PC-9 (cell line): ENCODE data around the gene ICE2. TPM values are rescaled to one million over a fixed set of nuclear protein-coding genes. Genes with fewer than 3 reads are reported as not detected.
A peak's percentile ranks its signal among the peaks of the same experiment; 100 is the strongest.

Experiments used
- BruUV-seq: library from RNA; stranded (reverse); fragments of 400-500 nt; replicated peaks from 2 replicates; lab custom pipeline; 2021; lab: Mats Ljungman, UMichigan
- CTCF ChIA-PET: fragments of 300-600 bp; sonication (Branson Sonifier 250); formaldehyde crosslinking; loops from one replicate; lab custom pipeline; 2022; ENCODE audit warnings: antibody characterized with exemption; lab: Charles Lee
- POLR2A ChIA-PET: fragments of 300-600 bp; sonication (Branson Sonifier 250); formaldehyde crosslinking; loops from one replicate; lab custom pipeline; 2022; ENCODE audit warnings: antibody characterized with exemption; ENCODE audit not compliant: unreplicated experiment; lab: Charles Lee
- DNase-seq, 2 experiments: peaks; one replicate each; pipeline versions ENCODE4 v3.0.0 to v3.0.0-alpha.2; 2015 to 2022; ENCODE audit warnings: mixed read lengths in 1 of 2
- H2AFZ ChIP-seq: fragments of 200-600 bp; sonication (generic); 2 replicates; pipeline ENCODE4 v1.8.1; 2017; ENCODE audit warnings: antibody characterized with exemption
- H3F3A ChIP-seq: fragments of 200-600 bp; sonication (generic); 2 replicates; pipeline ENCODE4 v1.8.1; 2017; ENCODE audit warnings: antibody characterized with exemption, mild to moderate bottlenecking, low read depth; ENCODE audit not compliant: insufficient read depth
- H3K27ac ChIP-seq: fragments of 200-600 bp; sonication (generic); 2 replicates; pipeline ENCODE4 v1.6.1; 2016; ENCODE audit warnings: mixed run types
- H3K27me3 ChIP-seq: fragments of 200-600 bp; sonication (generic); 2 replicates; pipeline ENCODE4 v1.6.1; 2016; ENCODE audit warnings: low read depth, mixed run types; ENCODE audit not compliant: insufficient read depth
- H3K36me3 ChIP-seq: fragments of 200-600 bp; sonication (generic); 2 replicates; pipeline ENCODE4 v1.6.1; 2016; ENCODE audit warnings: low read depth, mixed run types
- H3K4me1 ChIP-seq: fragments of 200-600 bp; sonication (generic); replicated peaks from 2 replicates; pipeline ENCODE4 v1.6.1; 2016; ENCODE audit warnings: mixed run types; ENCODE audit not compliant: insufficient read depth
- H3K4me2 ChIP-seq: fragments of 200-600 bp; sonication (generic); 2 replicates; pipeline ENCODE4 v1.6.1; 2017; ENCODE audit warnings: mixed run types
- H3K4me3 ChIP-seq: fragments of 200-600 bp; sonication (generic); 2 replicates; pipeline ENCODE4 v1.6.1; 2016; ENCODE audit warnings: mixed run types
- H3K79me2 ChIP-seq: fragments of 200-600 bp; sonication (generic); 2 replicates; pipeline ENCODE4 v1.6.1; 2017; ENCODE audit warnings: low read depth, mixed run types
- H3K9me2 ChIP-seq: fragments of 200-600 bp; sonication (generic); 2 replicates; pipeline ENCODE4 v1.8.1; 2017; ENCODE audit warnings: mild to moderate bottlenecking; ENCODE audit not compliant: insufficient read depth
- H3K9me3 ChIP-seq: fragments of 200-600 bp; sonication (generic); 2 replicates; pipeline ENCODE4 v1.8.1; 2016; ENCODE audit warnings: low read depth; ENCODE audit not compliant: insufficient read depth
- H4K20me1 ChIP-seq: fragments of 200-600 bp; sonication (generic); 2 replicates; pipeline ENCODE4 v1.8.1; 2017; ENCODE audit not compliant: insufficient read depth
- EZH2 ChIP-seq: fragments of 200-600 bp; sonication (generic); IDR thresholded peaks from 2 replicates; pipeline ENCODE4 v1.8.0; 2017; ENCODE audit warnings: antibody characterized with exemption, low read depth
- intact Hi-C: fragments of 100-400 bp; cut with micrococcal nuclease; formaldehyde crosslinking; loops from one replicate; pipeline ENCODE4 v1.10.0; 2022; ENCODE audit not compliant: unreplicated experiment
- total RNA-seq: library from RNA; stranded (reverse); gene quantifications from 2 replicates; pipeline ENCODE4 v1.2.3, GENCODE V29; 2021
- TF ChIP-seq, protein P1 (sequence below): fragments of 200-600 bp; sonication (generic); conservative IDR thresholded peaks from 2 replicates; pipeline ENCODE4 v1.6.1; 2017; ENCODE audit warnings: mixed run types, antibody characterized with exemption, mild to moderate bottlenecking, moderate library complexity

ICE2 gene
- total RNA-seq, 1 experiment from 2014 or later, result 67.5 TPM

DNA sequence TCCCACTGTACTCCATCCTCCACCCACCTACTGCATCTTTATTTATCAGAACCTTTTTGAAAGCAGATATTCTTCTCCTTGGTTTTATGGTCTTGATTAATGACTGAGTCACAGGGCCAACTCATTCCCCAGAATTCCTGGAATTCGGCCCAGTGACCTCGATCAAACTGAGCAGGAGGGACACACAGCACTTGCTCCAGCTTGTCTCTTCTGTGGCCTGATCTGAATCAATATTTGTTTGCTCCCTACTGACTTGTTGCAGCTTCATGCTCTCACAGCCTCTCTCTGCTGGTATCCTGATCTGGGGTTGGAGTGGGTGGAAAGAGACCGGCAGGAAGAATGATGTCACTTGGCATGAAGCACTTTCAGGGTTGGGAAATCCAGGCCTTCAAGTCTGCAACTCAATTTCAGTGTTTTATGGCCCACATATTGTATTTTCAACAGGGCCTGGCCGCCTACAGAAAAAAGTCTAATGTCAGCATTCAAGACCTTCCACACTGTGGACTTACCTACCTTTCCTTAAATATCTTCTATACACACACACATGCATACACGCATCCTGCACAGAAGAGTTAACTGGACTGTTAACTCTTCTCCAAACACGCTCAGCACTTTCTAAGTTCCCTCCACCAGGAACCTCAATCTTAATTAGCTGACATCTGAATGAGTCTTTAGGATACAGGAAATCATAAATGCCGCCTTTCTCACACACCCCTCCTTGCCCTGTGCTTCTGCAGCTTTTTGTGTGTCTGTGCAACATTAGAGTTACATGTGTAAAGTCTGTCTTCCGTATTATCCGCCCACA, 85.8 kb downstream of the ICE2 start:
- intact Hi-C loops, result loop anchor here (1.0 to 2.0 kb wide), 4 partner anchors 19 to 127 kb away; partner anchors contain the start of gene ICE2
- no peak overlapping the region for H2AFZ ChIP-seq

DNA sequence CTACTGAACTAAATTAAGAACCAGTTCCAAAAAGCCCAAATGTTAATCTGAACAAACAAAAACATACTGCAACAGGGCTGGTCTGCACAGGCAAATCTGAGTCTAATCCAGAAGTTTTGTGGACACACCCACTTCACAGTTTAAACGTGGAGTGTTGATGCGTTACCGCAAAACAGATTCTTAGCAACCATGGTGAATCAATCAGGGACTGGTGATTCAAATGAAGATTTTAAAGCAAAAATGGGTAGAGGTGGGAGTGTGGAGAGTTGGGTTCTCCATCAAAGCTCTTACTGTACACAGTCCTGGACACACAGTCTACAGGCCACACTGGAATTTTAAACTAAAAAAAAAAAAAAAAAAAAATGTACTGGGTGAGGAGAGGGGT, 86.3 kb downstream of the ICE2 start:
- peak; percentile 48 to 68 for DNase-seq
- Histone ChIP-seq H3K36me3 (0 out of 2 replicates have a peak, but pooled peaks cover 9% of the 10 kb centered on the region), H4K20me1 (peaks cover 3% of the 10 kb centered on the region)

More for the DNA sequence above, 85.8 kb downstream of the ICE2 start:
- TF ChIP-seq, protein P1, sequence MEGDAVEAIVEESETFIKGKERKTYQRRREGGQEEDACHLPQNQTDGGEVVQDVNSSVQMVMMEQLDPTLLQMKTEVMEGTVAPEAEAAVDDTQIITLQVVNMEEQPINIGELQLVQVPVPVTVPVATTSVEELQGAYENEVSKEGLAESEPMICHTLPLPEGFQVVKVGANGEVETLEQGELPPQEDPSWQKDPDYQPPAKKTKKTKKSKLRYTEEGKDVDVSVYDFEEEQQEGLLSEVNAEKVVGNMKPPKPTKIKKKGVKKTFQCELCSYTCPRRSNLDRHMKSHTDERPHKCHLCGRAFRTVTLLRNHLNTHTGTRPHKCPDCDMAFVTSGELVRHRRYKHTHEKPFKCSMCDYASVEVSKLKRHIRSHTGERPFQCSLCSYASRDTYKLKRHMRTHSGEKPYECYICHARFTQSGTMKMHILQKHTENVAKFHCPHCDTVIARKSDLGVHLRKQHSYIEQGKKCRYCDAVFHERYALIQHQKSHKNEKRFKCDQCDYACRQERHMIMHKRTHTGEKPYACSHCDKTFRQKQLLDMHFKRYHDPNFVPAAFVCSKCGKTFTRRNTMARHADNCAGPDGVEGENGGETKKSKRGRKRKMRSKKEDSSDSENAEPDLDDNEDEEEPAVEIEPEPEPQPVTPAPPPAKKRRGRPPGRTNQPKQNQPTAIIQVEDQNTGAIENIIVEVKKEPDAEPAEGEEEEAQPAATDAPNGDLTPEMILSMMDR, result no peak
- TF ChIP-seq EZH2, result no peak
- Histone ChIP-seq H3K4me2 (peak overlapping the region; percentile 76), H3K9me3 (no peaks in the 10 kb centered on the region), H3F3A (peaks cover 38% of the 10 kb centered on the region), H4K20me1 (peaks cover 3% of the 10 kb centered on the region), H3K36me3 (0 out of 2 replicates have a peak, but pooled peaks cover 9% of the 10 kb centered on the region), H3K79me2 (peaks cover 86% of the 10 kb centered on the region), H3K4me3 (peak overlapping the region; percentile 68; the same call in 1 of the 2 replicates), H3K9me2 (no peaks in the 10 kb centered on the region), H3K27me3 (no peaks in the 10 kb centered on the region), H3K27ac (peak overlapping the region; percentile 94), H3K4me1 (peaks cover 56% of the 10 kb centered on the region)
- ChIA-PET CTCF (no interaction called here), POLR2A (interaction anchor here (0.6 to 0.9 kb wide), 8 partner anchors 10 to 1099 kb away, joined by 4 to 20 read pairs (median 5); no protein-coding TSS in a partner anchor)
- DNase-seq, result peak; percentile 80 to 85
- BruUV-seq, result no TSS peak

DNA sequence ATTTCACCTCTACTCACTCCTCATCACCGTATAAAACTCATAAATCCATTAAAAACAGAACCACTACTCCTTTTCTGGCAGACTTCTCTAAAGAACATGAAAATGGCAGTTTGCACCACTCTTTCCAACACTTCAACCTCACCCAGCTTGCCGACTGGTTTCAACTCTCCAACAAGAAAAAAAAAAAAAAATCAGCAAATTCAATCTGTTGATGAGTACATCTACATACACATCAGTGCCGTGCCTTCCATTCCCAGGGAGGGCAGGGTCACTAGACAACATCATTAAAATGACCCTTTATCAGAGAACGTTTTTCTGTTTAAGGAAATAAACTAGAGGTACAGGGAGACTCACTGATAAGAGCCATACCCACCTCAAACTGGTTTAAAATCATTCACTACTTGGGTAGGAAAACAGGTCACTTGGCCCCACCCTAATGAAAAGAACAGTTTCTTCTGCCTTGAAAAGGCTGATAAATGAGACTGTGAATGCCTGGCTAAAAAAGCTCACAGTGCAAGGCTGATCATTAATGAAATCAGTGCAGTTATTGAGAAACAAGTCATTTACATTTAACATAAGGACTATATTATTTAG, 87.1 kb downstream of the ICE2 start:
- CTCF ChIA-PET, result no interaction called here
- no TSS peak for BruUV-seq
- intact Hi-C loops, result loop anchor here (2.0 kb wide), 1 partner anchor 87 kb away; the partner anchor contains the start of gene ICE2

More for the DNA sequence above, 86.3 kb downstream of the ICE2 start:
- ChIA-PET CTCF (no interaction called here), POLR2A (interaction anchor here (0.6 to 0.9 kb wide), 7 partner anchors 10 to 185 kb away, joined by 4 to 20 read pairs (median 5); no protein-coding TSS in a partner anchor)
- H2AFZ ChIP-seq, result no peak overlapping the region
- no peaks in the 10 kb centered on the region for H3K9me2 ChIP-seq
- intact Hi-C loops, result loop anchor here (2.0 kb wide), 1 partner anchor 86 kb away; the partner anchor contains the start of gene ICE2
- no peak for TF ChIP-seq EZH2
- no peaks in the 10 kb centered on the region for H3K27me3 ChIP-seq
- H3K27ac ChIP-seq, result peak overlapping the region; percentile 94
- no peaks in the 10 kb centered on the region for H3K9me3 ChIP-seq
- BruUV-seq, result no TSS peak
- H3F3A ChIP-seq, result peaks cover 38% of the 10 kb centered on the region
- peaks cover 92% of the 10 kb centered on the region for H3K79me2 ChIP-seq
- peak overlapping the region; percentile 76 for H3K4me2 ChIP-seq
- peaks cover 56% of the 10 kb centered on the region for H3K4me1 ChIP-seq
- peak overlapping the region; percentile 18; the same call in 1 of the 2 replicates for H3K4me3 ChIP-seq

More for the DNA sequence above, 87.1 kb downstream of the ICE2 start:
- H3F3A ChIP-seq, result peaks cover 38% of the 10 kb centered on the region
- H2AFZ ChIP-seq, result no peak overlapping the region
- H3K9me3 ChIP-seq, result no peaks in the 10 kb centered on the region
- H3K27me3 ChIP-seq, result no peaks in the 10 kb centered on the region
- H3K4me3 ChIP-seq, result peak overlapping the region; percentile 18; the same call in 1 of the 2 replicates
- peaks cover 11% of the 10 kb centered on the region for H4K20me1 ChIP-seq
- H3K9me2 ChIP-seq, result no peaks in the 10 kb centered on the region
- H3K27ac ChIP-seq, result peak overlapping the region; percentile 94
- POLR2A ChIA-PET, result interaction anchor here (0.6 kb wide), 1 partner anchor 9 kb away, joined by 6 read pairs; no protein-coding TSS in a partner anchor
- H3K4me1 ChIP-seq, result peaks cover 57% of the 10 kb centered on the region
- TF ChIP-seq EZH2, result no peak
- TF ChIP-seq, protein P1, result no peak
- 0 out of 2 replicates have a peak, but pooled peaks cover 9% of the 10 kb centered on the region for H3K36me3 ChIP-seq
- H3K4me2 ChIP-seq, result peak overlapping the region; percentile 76
- peaks cover 94% of the 10 kb centered on the region for H3K79me2 ChIP-seq
- no peak for DNase-seq
